Measurements from ENCODE around the gene COQ9. TPM values are rescaled to one million over a fixed set of nuclear protein-coding genes. Genes with fewer than 3 reads are reported as not detected.
A peak's percentile ranks its signal among the peaks of the same experiment; 100 is the strongest.
"Not testable (repeated sequence)": the region's sequence is repeated elsewhere in the genome, so short reads cannot be mapped to it uniquely, and the experiment has no call there.

Gene COQ9, protein sequence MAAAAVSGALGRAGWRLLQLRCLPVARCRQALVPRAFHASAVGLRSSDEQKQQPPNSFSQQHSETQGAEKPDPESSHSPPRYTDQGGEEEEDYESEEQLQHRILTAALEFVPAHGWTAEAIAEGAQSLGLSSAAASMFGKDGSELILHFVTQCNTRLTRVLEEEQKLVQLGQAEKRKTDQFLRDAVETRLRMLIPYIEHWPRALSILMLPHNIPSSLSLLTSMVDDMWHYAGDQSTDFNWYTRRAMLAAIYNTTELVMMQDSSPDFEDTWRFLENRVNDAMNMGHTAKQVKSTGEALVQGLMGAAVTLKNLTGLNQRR
- 10 to 100 TPM; 39.8 to 41.1 TPM for total RNA-seq

GRCh38 chr16:57447186-57447962 is at the start of gene COQ9, which contains the start of gene CIAPIN1:
COQ9 (plus strand) TSS chr16:57447479; CDS start chr16:57447506, 27 bp downstream.
CIAPIN1 (minus strand) TSS chr16:57447385; CDS start chr16:57440928, 6,457 bp downstream.
- H3K9me3 Mint-ChIP-seq = no peaks in the 10 kb centered on the region
- H3K4me3 Mint-ChIP-seq = peak within 1 kb of the TSS; percentile 93
- POLR2A ChIA-PET = interaction anchor here (0.6 to 0.7 kb wide), 4 partner anchors 15 to 154 kb away, joined by 3 to 5 read pairs (median 4); partner anchors contain the start of gene POLR2C
- peak within 1 kb of the TSS; percentile 90 for H3K27ac Mint-ChIP-seq
- peaks cover 36% of the 10 kb centered on the region for H3K4me1 Mint-ChIP-seq
- no peaks in the 10 kb centered on the region for H3K27me3 Mint-ChIP-seq
- H3K36me3 Mint-ChIP-seq (ENCODE audit: low read depth) = peaks cover 24% of the 10 kb centered on the region
- CTCF ChIA-PET = interaction anchor here (0.7 to 5.3 kb wide), 11 partner anchors 10 to 288 kb away, joined by 3 to 40 read pairs (median 5); partner anchors contain the start of genes KATNB1 and POLR2C
- peak; percentile 95 for DNase-seq

- H3K27me3 Mint-ChIP-seq; H3K27ac Mint-ChIP-seq; CTCF ChIA-PET; H3K9me3 Mint-ChIP-seq; POLR2A ChIA-PET; H3K36me3 Mint-ChIP-seq (ENCODE audit: low read depth); DNase-seq; H3K4me1 Mint-ChIP-seq; H3K4me3 Mint-ChIP-seq: not testable (repeated sequence)
These were observed 49.8 kb upstream of the COQ9 start for GRCh38 chr16:57397493-57397892.

GRCh38 chr16:57401943-57402640 is 45.2 kb upstream of the COQ9 start:
- DNase-seq = no peak
- Mint-ChIP-seq H3K4me3 (no peak overlapping the region), H3K27ac (no peak overlapping the region), H3K36me3 (ENCODE audit: low read depth) (no peaks in the 10 kb centered on the region), H3K9me3 (no peaks in the 10 kb centered on the region), H3K4me1 (no peaks in the 10 kb centered on the region), H3K27me3 (no peaks in the 10 kb centered on the region)
- CTCF ChIA-PET = interaction anchor here (1.2 to 1.9 kb wide), 2 partner anchors 13 to 16 kb away, joined by 3 to 11 read pairs; no protein-coding TSS in a partner anchor
- POLR2A ChIA-PET = no interaction called here

DNA sequence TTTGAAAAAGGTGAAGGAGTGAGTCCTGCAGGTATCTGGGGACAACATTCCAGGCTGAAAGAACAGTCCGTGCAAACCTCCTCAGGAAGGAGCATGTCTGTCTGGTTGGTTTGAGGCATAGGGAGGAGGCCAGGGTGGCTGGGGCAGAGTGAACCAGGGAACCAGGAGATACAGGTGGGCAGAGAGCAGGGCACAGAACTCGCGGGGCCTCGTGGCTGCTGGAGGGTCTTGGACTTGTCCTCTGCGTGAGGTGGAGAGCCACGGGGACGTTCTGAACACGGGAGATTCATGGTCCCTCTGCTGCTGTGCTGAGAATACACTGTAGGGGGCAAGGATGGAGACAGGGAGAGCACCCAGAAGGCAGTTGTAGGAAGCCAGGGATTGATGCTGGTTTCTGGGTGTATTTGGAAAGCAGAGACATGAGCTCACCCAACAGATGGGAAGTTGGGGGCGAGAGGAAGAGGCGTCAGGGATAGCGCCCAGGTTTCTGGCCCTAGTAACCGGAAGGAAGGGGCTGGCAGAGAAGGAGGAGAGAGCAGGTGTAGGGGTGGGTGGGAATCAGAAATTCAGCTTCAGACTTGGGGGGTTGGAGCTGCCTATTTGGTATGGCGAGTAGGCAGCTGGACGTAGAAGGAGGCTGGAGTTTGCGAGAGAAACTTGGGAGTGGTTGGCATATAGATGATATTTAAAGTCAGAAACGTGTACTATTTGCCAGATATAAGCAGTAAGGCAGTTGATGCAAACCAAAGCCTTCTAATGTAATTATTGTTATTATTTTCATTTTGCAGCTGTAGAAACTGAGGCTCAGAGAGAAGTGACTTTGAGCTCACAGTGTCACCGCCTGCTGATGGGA is 43.1 kb upstream of the COQ9 start, which contains the start of gene CCL17:
CCL17 (plus strand) TSS at position 803 of the 853 bp plus-strand sequence. CDS start 9,166 bp downstream, outside the sequence.
- H3K36me3 Mint-ChIP-seq (ENCODE audit: low read depth) = no peaks in the 10 kb centered on the region
- no peaks in the 10 kb centered on the region for H3K27me3 Mint-ChIP-seq
- no peak within 1 kb of the TSS for H3K27ac Mint-ChIP-seq
- no peaks in the 10 kb centered on the region for H3K4me1 Mint-ChIP-seq
- no peak for DNase-seq
- no peaks in the 10 kb centered on the region for H3K9me3 Mint-ChIP-seq
- no peak within 1 kb of the TSS for H3K4me3 Mint-ChIP-seq
- CTCF ChIA-PET = interaction anchor here (0.7 to 2.4 kb wide), 3 partner anchors 13 to 104 kb away, joined by 3 to 7 read pairs (median 4); no protein-coding TSS in a partner anchor
- POLR2A ChIA-PET = no interaction called here

- H3K27me3 Mint-ChIP-seq = no peaks in the 10 kb centered on the region
- no peaks in the 10 kb centered on the region for H3K4me1 Mint-ChIP-seq
- H3K9me3 Mint-ChIP-seq = no peaks in the 10 kb centered on the region
- H3K36me3 Mint-ChIP-seq (ENCODE audit: low read depth) = no peaks in the 10 kb centered on the region
- H3K4me3 Mint-ChIP-seq = no peak overlapping the region
- CTCF ChIA-PET = interaction anchor here (0.7 to 2.4 kb wide), 4 partner anchors 12 to 105 kb away, joined by 3 to 7 read pairs (median 4); no protein-coding TSS in a partner anchor
- no peak for DNase-seq
- no peak overlapping the region for H3K27ac Mint-ChIP-seq
- POLR2A ChIA-PET = no interaction called here
These were observed 42.2 kb upstream of the COQ9 start for GRCh38 chr16:57405097-57405496.

GRCh38 chr16:57406881-57407280 is 40.4 kb upstream of the COQ9 start:
- ChIA-PET POLR2A (no interaction called here), CTCF (interaction anchor here (0.9 to 2.4 kb wide), 3 partner anchors 10 to 106 kb away, joined by 3 to 7 read pairs (median 3); no protein-coding TSS in a partner anchor)
- H3K27ac Mint-ChIP-seq = no peak overlapping the region
- H3K4me3 Mint-ChIP-seq = no peak overlapping the region
- DNase-seq = no peak
- no peaks in the 10 kb centered on the region for H3K27me3 Mint-ChIP-seq
- no peaks in the 10 kb centered on the region for H3K4me1 Mint-ChIP-seq
- H3K36me3 Mint-ChIP-seq (ENCODE audit: low read depth) = no peaks in the 10 kb centered on the region
- no peaks in the 10 kb centered on the region for H3K9me3 Mint-ChIP-seq

DNA sequence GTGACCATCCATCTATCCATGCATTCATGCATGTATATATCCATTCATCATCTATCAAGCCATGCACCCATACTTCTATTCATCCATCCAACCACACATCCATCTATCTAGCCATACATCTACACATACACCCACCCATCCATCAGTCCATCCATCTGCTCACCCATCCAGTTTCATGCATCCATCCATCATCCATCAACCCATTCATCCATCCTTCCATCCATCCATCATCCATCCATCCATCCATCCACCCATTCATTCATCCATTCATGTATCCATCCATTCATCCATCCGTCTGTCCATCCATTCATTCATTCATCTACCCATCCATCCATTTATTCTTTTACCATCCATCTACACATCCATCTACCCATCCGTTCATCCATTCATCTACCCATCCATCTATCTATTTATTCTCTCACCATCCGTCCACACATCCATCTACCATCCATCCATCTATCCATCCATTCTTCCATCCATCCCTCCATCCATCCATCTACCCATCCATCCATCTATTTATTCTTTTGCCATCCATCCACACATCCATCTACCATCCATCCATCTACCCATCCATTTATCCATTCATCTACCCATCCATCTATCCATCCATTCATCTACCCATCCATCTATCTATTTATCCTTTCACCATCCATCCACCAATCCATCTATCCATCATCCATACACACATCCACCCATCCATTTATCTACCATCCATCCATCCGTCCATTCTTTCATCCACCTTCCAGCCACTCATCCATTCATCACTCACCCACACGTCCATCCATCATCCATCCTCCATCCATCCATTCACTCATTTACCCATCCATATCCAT is 39.5 kb upstream of the COQ9 start:
- H3K9me3 Mint-ChIP-seq = no peaks in the 10 kb centered on the region

GRCh38 chr16:57409065-57409464 is 38.2 kb upstream of the COQ9 start:
- DNase-seq = no peak
- ChIA-PET CTCF (interaction anchor here (1.1 to 1.6 kb wide), 4 partner anchors 9 to 31 kb away, joined by 3 to 4 read pairs (median 3); no protein-coding TSS in a partner anchor), POLR2A (no interaction called here)
- H3K27ac Mint-ChIP-seq = no peak overlapping the region
- no peaks in the 10 kb centered on the region for H3K4me1 Mint-ChIP-seq
- H3K36me3 Mint-ChIP-seq (ENCODE audit: low read depth) = no peaks in the 10 kb centered on the region
- no peaks in the 10 kb centered on the region for H3K9me3 Mint-ChIP-seq
- H3K4me3 Mint-ChIP-seq = no peak overlapping the region
- no peaks in the 10 kb centered on the region for H3K27me3 Mint-ChIP-seq

More for the DNA sequence above, 39.5 kb upstream of the COQ9 start:
- POLR2A ChIA-PET = no interaction called here
- Mint-ChIP-seq H3K36me3 (ENCODE audit: low read depth) (no peaks in the 10 kb centered on the region), H3K27ac (no peak overlapping the region), H3K4me3 (no peak overlapping the region), H3K4me1 (no peaks in the 10 kb centered on the region), H3K27me3 (no peaks in the 10 kb centered on the region)
- CTCF ChIA-PET = interaction anchor here (0.6 to 1.1 kb wide), 2 partner anchors 38 kb away, joined by 3 to 4 read pairs; no protein-coding TSS in a partner anchor
- no peak for DNase-seq

DNA sequence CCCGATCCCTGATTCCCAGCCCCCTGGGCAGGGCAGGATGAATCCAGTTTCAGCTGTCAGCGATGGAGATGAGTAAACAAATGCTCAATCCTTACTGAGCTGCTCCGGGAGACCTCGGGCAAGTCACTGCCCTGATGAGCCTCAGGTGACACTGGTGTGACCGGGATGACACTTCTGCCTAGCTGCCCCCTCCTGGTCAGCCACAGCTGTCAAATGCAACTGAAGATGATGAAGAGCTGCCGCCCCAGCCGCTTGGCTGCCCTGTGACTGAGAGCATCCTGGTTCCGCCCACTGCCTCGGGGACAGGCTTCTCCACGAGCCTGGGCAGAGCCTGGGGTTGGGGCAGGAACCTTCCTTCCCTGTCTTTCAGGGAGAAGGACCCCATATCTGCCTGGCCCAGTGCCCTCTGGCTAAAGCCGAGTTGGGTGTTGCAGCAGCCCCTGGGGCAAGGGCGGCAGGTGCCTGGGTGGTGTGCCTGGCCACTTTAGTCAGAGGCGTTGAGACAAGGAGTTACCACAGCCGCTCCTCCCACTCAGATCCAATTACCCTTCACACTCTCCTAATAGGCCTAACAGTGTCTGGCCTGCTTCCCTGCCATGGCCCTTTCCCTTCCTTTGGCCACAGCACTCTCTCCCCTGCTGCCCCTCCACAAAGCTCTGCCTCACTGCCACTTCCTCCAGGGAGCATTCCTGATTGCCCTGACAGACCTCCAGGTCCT is 37.2 kb upstream of the COQ9 start:
- Mint-ChIP-seq H3K9me3 (no peaks in the 10 kb centered on the region), H3K4me3 (no peak overlapping the region), H3K36me3 (ENCODE audit: low read depth) (no peaks in the 10 kb centered on the region), H3K4me1 (no peaks in the 10 kb centered on the region), H3K27ac (no peak overlapping the region), H3K27me3 (no peaks in the 10 kb centered on the region)
- DNase-seq = no peak
- CTCF ChIA-PET = interaction anchor here (1.3 to 1.6 kb wide), 3 partner anchors 9 to 15 kb away, joined by 3 read pairs; no protein-coding TSS in a partner anchor
- POLR2A ChIA-PET = no interaction called here

- POLR2A ChIA-PET = no interaction called here
- H3K4me1 Mint-ChIP-seq = no peaks in the 10 kb centered on the region
These were observed 35.8 kb upstream of the COQ9 start for GRCh38 chr16:57411362-57411976.

More at GRCh38 chr16:57411362-57411976, 35.8 kb upstream of the COQ9 start:
- H3K27ac Mint-ChIP-seq = no peak overlapping the region
- no peaks in the 10 kb centered on the region for H3K36me3 Mint-ChIP-seq (ENCODE audit: low read depth)
- no peaks in the 10 kb centered on the region for H3K9me3 Mint-ChIP-seq
- CTCF ChIA-PET = interaction anchor here (1.4 kb wide), 1 partner anchor 10 kb away, joined by 3 read pairs; no protein-coding TSS in a partner anchor
- H3K4me3 Mint-ChIP-seq = no peak overlapping the region
- DNase-seq = no peak
- no peaks in the 10 kb centered on the region for H3K27me3 Mint-ChIP-seq

Measured in activated CD4-positive, alpha-beta T cell treated with anti-CD3 and anti-CD28 coated beads, Interleukin-2, amount 10 ng/mL, durations not matched to agents 7 days and 5 days (primary cell).